Neural cell (in vitro differentiated cells): ENCODE results near the gene ASCL5. TPM values are rescaled to one million over a fixed set of nuclear protein-coding genes. Genes with fewer than 3 reads are reported as not detected.

Source experiments
- H2AFZ ChIP-seq: fragments of 200-600, 300-800 bp; sonication (generic), shearing (Covaris generic); 2 replicates; pipeline ENCODE4 v1.6.0; 2014; ENCODE audit warnings: low read depth, mild to moderate bottlenecking, antibody characterized with exemption, low read length, moderate library complexity
- H3F3A ChIP-seq: fragments of 200-600 bp; shearing (Covaris generic); 2 replicates; pipeline ENCODE4 v1.6.1; 2016; ENCODE audit warnings: mild to moderate bottlenecking, moderate library complexity, mixed read lengths, antibody characterized with exemption, low read length; ENCODE audit not compliant: insufficient read depth, poor library complexity, severe bottlenecking
- H3K27ac ChIP-seq: fragments of 200-600, 300-800 bp; sonication (generic), shearing (Covaris generic); 2 replicates; pipeline ENCODE4 v1.5.1; 2014; ENCODE audit warnings: mild to moderate bottlenecking, low read length, moderate library complexity
- H3K27me3 ChIP-seq: fragments of 300-800, 200-600 bp; sonication (generic), shearing (Covaris generic); 2 replicates; pipeline ENCODE4 v1.6.0; 2014; ENCODE audit warnings: mild to moderate bottlenecking, low read depth, low read length, moderate library complexity; ENCODE audit not compliant: insufficient read depth
- H3K36me3 ChIP-seq: fragments of 300-800, 200-600 bp; sonication (generic), shearing (Covaris generic); 2 replicates; pipeline ENCODE4 v1.5.1; 2014; ENCODE audit warnings: mild to moderate bottlenecking, antibody characterized with exemption, low read length, moderate library complexity; ENCODE audit not compliant: insufficient read depth
- H3K4me2 ChIP-seq: fragments of 300-800, 200-600 bp; sonication (generic), shearing (Covaris generic); 2 replicates; pipeline ENCODE4 v1.6.0; 2014; ENCODE audit warnings: mild to moderate bottlenecking, low read length
- H3K4me3 ChIP-seq: fragments of 300-800, 200-600 bp; sonication (generic), shearing (Covaris generic); 2 replicates; pipeline ENCODE4 v1.5.1; 2014; ENCODE audit warnings: mild to moderate bottlenecking, low read length, moderate library complexity
- H3K79me2 ChIP-seq: fragments of 200-600 bp; shearing (Covaris generic); replicated peaks from 2 replicates; pipeline ENCODE4 v1.6.0; 2014; ENCODE audit warnings: mild to moderate bottlenecking, low read length, moderate library complexity; ENCODE audit not compliant: insufficient read depth
- H3K9ac ChIP-seq: fragments of 300-800, 200-600 bp; sonication (generic), shearing (Covaris generic); 2 replicates; pipeline ENCODE4 v1.6.1; 2016; ENCODE audit warnings: mild to moderate bottlenecking, low read length, mixed read lengths
- H3K9me2 ChIP-seq: fragments of 200-600 bp; shearing (Covaris generic); 2 replicates; pipeline ENCODE4 v1.6.1; 2016; ENCODE audit warnings: mild to moderate bottlenecking, low read length, mixed read lengths; ENCODE audit not compliant: insufficient read depth
- H3K9me3 ChIP-seq: fragments of 200-600, 300-800 bp; sonication (generic), shearing (Covaris generic); 2 replicates; pipeline ENCODE4 v1.6.1; 2016; ENCODE audit warnings: mild to moderate bottlenecking, mixed run types, low read length, moderate library complexity, mixed read lengths
- H4K20me1 ChIP-seq: fragments of 200-600 bp; shearing (Covaris generic); 2 replicates; pipeline ENCODE4 v1.6.1; 2016; ENCODE audit warnings: mild to moderate bottlenecking, mixed run types; ENCODE audit not compliant: insufficient read depth
- EP300 ChIP-seq: fragments of 450-650 bp; conservative IDR thresholded peaks from 2 replicates; pipeline ENCODE4 v1.6.1; 2014; ENCODE audit warnings: antibody characterized with exemption, mild to moderate bottlenecking, moderate library complexity; ENCODE audit not compliant: poor library complexity, severe bottlenecking
- EZH2 ChIP-seq: fragments of 200-600, 300-800 bp; shearing (Covaris generic), sonication (generic); IDR thresholded peaks from 2 replicates; pipeline ENCODE4 v1.6.1; 2014; ENCODE audit warnings: antibody characterized with exemption, low read length, borderline replicate concordance, mild to moderate bottlenecking; ENCODE audit not compliant: insufficient read depth, poor library complexity, severe bottlenecking
- MXI1 ChIP-seq: fragments of 450-650 bp; conservative IDR thresholded peaks from 2 replicates; pipeline ENCODE4 v1.6.1; 2014; ENCODE audit warnings: antibody characterized with exemption, mild to moderate bottlenecking; ENCODE audit not compliant: poor library complexity, severe bottlenecking
- POLR2AphosphoS5 ChIP-seq: IDR thresholded peaks from 2 replicates; pipeline ENCODE4 v1.6.1; 2012
- RAD21 ChIP-seq: fragments of 450-650 bp; conservative IDR thresholded peaks from 2 replicates; pipeline ENCODE4 v1.6.1; 2014; ENCODE audit warnings: antibody characterized with exemption, mild to moderate bottlenecking, moderate library complexity
- SMC3 ChIP-seq: fragments of 450-650 bp; conservative IDR thresholded peaks from 2 replicates; pipeline ENCODE4 v1.6.1; 2014; ENCODE audit warnings: antibody characterized with exemption, mild to moderate bottlenecking, moderate library complexity; ENCODE audit not compliant: poor library complexity
- TAF1 ChIP-seq: IDR thresholded peaks from 2 replicates; pipeline ENCODE4 v1.6.1; 2012; ENCODE audit warnings: low read depth
- polyA plus RNA-seq: library from polyadenylated mRNA; depleted of rRNA; stranded (reverse); fragments of >200 nt; gene quantifications from 2 replicates; pipeline ENCODE4 v1.2.3, GENCODE V29; 2014
- TF ChIP-seq, protein P1 (sequence below): IDR thresholded peaks from 2 replicates; pipeline ENCODE4 v1.6.1; 2012; ENCODE audit warnings: borderline replicate concordance
- TF ChIP-seq, protein P2 (sequence below): fragments of 450-650 bp; IDR thresholded peaks from 2 replicates; pipeline ENCODE4 v1.5.1; 2014; ENCODE audit warnings: antibody characterized with exemption, mild to moderate bottlenecking, moderate library complexity; ENCODE audit not compliant: poor library complexity, severe bottlenecking

The ASCL5 gene
- polyA plus RNA-seq, 1 donor from 2014 or later = not detected

DNA sequence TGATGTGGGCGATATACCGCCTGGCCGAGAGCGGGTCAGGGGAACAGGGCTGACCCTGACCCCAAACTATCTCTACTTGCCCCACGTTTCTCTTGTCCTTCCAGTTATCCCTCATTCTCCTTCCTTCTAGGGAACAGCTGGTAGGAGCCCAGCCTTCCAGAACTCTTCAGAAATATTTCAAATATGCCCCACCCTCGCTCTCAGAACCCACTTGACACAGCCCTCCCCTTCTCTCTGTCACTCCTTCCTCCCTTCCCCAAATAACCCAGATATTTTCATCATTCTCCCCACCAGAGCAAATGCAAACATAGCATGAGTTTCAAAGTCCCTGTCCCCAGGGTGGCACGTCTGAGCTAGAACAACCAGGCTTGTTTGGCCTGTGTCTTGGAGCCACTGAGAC is 15.8 kb downstream of the ASCL5 start:
- no peak overlapping the region for H3K4me2 ChIP-seq
- no peaks in the 10 kb centered on the region for H3K27me3 ChIP-seq
- no peaks in the 10 kb centered on the region for H3K79me2 ChIP-seq
- no peak overlapping the region for H3K27ac ChIP-seq
- no peaks in the 10 kb centered on the region for H3K9me3 ChIP-seq
- no peaks in the 10 kb centered on the region for H4K20me1 ChIP-seq
- no peak overlapping the region for H3K9ac ChIP-seq
- H3K4me3 ChIP-seq = no peak overlapping the region
- peaks cover 3% of the 10 kb centered on the region for H3F3A ChIP-seq
- no peaks in the 10 kb centered on the region for H3K9me2 ChIP-seq
- H2AFZ ChIP-seq = no peak overlapping the region
- H3K36me3 ChIP-seq = no peaks in the 10 kb centered on the region
- TF ChIP-seq RAD21 (no peak), MXI1 (no peak), TAF1 (no peak), EP300 (no peak), SMC3 (no peak), EZH2 (no peak), POLR2AphosphoS5 (no peak)
- TF ChIP-seq, protein P1, sequence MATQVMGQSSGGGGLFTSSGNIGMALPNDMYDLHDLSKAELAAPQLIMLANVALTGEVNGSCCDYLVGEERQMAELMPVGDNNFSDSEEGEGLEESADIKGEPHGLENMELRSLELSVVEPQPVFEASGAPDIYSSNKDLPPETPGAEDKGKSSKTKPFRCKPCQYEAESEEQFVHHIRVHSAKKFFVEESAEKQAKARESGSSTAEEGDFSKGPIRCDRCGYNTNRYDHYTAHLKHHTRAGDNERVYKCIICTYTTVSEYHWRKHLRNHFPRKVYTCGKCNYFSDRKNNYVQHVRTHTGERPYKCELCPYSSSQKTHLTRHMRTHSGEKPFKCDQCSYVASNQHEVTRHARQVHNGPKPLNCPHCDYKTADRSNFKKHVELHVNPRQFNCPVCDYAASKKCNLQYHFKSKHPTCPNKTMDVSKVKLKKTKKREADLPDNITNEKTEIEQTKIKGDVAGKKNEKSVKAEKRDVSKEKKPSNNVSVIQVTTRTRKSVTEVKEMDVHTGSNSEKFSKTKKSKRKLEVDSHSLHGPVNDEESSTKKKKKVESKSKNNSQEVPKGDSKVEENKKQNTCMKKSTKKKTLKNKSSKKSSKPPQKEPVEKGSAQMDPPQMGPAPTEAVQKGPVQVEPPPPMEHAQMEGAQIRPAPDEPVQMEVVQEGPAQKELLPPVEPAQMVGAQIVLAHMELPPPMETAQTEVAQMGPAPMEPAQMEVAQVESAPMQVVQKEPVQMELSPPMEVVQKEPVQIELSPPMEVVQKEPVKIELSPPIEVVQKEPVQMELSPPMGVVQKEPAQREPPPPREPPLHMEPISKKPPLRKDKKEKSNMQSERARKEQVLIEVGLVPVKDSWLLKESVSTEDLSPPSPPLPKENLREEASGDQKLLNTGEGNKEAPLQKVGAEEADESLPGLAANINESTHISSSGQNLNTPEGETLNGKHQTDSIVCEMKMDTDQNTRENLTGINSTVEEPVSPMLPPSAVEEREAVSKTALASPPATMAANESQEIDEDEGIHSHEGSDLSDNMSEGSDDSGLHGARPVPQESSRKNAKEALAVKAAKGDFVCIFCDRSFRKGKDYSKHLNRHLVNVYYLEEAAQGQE = no peak
- TF ChIP-seq, protein P2, sequence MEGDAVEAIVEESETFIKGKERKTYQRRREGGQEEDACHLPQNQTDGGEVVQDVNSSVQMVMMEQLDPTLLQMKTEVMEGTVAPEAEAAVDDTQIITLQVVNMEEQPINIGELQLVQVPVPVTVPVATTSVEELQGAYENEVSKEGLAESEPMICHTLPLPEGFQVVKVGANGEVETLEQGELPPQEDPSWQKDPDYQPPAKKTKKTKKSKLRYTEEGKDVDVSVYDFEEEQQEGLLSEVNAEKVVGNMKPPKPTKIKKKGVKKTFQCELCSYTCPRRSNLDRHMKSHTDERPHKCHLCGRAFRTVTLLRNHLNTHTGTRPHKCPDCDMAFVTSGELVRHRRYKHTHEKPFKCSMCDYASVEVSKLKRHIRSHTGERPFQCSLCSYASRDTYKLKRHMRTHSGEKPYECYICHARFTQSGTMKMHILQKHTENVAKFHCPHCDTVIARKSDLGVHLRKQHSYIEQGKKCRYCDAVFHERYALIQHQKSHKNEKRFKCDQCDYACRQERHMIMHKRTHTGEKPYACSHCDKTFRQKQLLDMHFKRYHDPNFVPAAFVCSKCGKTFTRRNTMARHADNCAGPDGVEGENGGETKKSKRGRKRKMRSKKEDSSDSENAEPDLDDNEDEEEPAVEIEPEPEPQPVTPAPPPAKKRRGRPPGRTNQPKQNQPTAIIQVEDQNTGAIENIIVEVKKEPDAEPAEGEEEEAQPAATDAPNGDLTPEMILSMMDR = no peak

DNA sequence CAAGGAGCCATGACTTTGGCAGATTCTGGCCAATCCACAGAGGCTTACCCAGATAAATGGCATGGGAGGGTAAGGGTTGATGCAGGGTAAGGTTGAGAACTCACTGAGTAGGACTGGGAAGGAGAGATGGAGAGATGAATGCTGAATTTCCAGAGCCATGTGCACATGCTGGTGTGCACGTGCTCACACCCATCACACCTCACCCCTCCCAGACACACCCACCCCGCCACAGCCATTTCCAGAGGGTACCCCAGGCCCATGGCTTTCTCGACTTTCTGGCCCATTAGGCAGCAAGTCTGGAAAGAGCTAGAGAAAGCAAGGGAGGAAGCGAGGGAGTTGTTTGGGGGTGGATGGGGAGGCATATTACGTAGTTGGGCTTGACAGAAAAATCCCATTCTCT is 16.4 kb downstream of the ASCL5 start:
- H3K9ac ChIP-seq = no peak overlapping the region
- no peaks in the 10 kb centered on the region for H4K20me1 ChIP-seq
- no peak for TF ChIP-seq POLR2AphosphoS5
- no peak for TF ChIP-seq EZH2
- no peak for TF ChIP-seq SMC3
- no peak for TF ChIP-seq EP300
- TF ChIP-seq, protein P1 = no peak
- TF ChIP-seq, protein P2 = no peak
- no peak for TF ChIP-seq TAF1
- TF ChIP-seq RAD21 = no peak
- no peak for TF ChIP-seq MXI1

More for the DNA sequence above, 16.4 kb downstream of the ASCL5 start:
- H3F3A ChIP-seq = peaks cover 3% of the 10 kb centered on the region
- no peaks in the 10 kb centered on the region for H3K27me3 ChIP-seq
- H3K79me2 ChIP-seq = no peaks in the 10 kb centered on the region
- H3K9me3 ChIP-seq = no peaks in the 10 kb centered on the region
- H3K27ac ChIP-seq = no peak overlapping the region
- H3K9me2 ChIP-seq = no peaks in the 10 kb centered on the region
- no peak overlapping the region for H3K4me3 ChIP-seq
- no peak overlapping the region for H2AFZ ChIP-seq
- no peaks in the 10 kb centered on the region for H3K36me3 ChIP-seq
- H3K4me2 ChIP-seq = no peak overlapping the region
